Stimulated activated CD4-positive, alpha-beta T cell treated with anti-CD3 and anti-CD28 coated beads, Interleukin-15, amount 100 ng/mL, for 24 hours (primary cell): ENCODE results near the gene CIB4.

Experiments used
- DNase-seq: peaks from one replicate; pipeline ENCODE4 v3.0.0-alpha.2; 2020

CIB4 gene

DNA sequence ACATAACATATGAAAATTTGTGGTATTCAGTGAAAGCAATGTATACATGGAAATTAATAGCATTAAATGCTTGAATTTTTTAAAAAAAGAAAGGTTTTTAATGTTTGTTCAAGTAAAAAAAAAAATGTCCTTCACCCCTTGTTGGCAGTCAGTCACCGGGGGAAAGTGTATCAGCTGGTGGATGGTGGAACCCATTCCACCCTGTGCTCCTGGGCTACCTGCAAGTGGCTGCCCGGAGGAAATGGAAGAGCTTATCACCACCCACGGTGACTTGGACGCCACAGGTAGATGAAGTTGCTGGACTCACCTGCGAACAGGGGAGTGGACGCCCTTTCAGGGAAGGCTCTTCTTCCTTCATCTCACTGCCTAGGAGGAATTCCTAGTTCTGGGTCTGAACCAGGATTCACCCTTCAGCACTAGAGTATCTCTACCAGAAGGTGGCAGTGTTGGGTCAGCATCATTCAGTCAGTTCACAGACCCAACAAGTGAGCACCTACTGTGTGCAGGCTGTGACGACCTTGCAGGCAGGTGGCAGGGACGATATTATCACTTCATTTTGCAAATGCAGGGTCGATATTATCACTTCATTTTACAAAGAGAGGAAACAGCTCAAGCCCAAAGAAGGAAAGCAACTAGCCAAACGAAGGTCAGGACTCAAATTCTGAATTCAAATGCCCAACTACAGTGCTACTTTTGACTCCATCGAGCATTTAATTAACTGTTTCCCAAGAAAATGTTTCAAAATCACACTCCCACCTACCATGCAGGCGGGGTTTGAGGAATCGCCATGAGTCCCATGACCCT is 35.8 kb downstream of the CIB4 start:
- DNase-seq = peak; percentile 33

DNA sequence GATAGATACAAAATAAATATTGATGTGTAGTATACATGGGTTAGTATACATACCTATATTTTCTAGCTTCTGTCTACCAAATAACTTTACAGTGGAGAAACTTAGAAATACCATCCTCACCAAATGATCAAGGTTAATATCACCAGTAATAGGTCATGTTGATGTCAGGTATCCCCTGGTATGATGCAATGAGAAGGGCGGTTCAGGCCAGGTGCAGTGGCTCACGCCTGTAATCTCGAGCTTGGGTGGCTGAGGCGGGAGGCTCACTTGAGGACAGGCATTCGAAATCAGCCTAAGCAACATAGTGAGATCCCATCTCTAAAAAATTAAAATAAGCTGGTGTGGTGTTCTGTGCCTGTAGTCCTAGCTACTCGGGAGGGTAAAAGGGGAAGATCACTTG is 38.6 kb downstream of the CIB4 start:
- DNase-seq = no peak

DNA sequence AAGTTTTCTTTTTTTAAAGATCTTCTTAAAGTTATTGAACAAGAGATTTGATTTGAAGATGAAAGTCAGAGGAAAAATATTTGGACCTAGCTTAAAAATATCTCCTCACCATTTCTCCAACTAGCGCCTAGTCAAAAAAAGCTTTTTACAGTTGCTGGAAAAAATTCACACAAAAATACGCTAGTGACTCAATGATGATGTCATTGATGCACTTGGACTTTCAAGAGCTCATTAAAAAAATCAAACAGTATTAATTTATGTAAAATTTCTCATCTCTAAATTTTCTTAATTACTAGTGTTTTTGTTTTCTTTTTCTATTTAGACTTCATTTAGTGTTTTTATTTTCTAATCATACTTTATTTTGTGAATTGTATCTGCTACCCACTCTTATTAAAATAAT is 41.8 kb downstream of the CIB4 start:
- no peak for DNase-seq

DNA sequence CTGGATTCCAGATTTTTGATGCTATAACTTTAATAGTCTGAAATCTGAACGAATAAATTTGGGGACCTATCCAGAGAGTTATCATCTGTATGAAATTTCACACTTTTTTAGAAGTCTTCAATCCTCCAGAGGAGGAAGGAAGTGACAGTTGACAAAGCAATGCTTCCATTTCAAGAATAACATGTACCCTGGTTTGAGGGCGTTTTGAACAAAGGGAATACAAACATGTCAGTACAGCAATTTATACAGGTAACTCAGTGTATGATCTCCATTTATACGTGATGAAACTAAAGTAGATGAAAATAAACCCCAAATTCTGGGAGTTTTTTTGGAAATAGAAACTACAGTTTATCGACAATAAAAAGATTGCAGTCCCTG is 42.2 kb downstream of the CIB4 start:
- DNase-seq = no peak

DNA sequence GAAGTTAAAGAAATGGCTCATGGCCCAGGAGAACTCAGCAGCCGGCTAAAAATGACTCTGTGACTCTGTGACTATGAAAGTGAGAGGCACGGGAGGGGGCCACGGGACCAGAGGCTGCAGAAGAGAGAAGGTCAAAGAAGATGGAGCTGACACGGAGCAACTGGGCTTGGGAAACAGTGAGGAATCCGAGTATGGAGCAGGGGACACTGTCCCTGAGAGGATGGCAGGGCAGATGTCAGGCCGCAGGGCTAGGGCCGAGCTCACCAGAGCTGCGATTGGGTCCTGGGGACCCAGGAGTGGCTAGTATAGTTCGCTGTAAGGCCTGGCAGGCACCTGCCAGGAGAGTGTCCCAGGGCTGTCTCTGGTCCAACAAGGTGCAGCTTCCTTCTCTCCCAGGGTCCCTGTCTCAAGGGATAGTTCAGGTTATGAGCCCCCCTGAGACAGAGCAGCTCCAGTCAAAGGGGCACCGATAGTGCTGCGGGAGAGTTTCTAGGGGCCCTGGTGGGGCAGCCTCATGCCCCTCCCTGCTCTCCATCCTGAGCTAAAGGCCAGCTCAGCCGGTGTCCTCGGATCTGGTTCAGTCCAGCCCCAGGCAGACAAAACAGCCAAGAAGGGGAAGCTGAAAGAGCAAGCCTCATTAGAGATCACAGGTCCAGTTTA is 42.7 kb downstream of the CIB4 start:
- no peak for DNase-seq

DNA sequence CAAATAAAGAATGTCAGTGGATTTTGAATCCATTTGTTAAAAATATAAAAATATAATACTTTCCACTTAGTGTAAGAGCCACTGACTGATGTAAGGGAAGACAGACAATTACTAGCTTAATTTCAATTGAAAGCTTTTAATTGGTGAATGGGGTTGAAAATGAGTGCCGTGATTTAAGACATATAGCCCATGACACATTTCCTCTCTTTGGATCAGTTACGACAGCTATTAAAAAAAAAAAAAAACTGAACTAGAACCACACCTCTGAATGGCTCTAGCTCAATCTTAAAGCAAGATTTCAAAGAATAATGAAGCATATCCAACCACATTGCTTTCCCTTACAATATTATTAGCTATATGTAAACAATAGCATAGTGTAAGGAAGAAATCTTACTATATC is 44.0 kb downstream of the CIB4 start:
- DNase-seq = no peak

DNA sequence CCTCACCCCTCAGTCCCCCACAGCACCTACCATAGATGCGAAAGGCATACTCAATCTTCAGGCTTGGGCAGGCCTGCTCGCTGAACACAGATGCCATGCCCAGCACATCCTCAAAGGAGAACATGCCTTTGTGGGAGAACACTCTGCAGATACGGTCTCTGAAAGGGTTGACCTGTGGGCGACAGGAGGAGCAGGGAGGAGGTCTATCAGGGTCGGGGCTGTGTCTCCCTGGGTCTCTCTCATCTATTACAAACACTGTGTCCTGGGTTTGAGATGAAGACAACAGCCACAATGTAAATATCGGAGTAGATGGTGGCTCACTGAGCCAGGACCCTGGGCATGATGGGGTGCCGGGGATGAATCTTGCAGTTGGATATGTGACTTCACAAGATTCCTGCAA is 46.0 kb downstream of the CIB4 start:
- no peak for DNase-seq

DNA sequence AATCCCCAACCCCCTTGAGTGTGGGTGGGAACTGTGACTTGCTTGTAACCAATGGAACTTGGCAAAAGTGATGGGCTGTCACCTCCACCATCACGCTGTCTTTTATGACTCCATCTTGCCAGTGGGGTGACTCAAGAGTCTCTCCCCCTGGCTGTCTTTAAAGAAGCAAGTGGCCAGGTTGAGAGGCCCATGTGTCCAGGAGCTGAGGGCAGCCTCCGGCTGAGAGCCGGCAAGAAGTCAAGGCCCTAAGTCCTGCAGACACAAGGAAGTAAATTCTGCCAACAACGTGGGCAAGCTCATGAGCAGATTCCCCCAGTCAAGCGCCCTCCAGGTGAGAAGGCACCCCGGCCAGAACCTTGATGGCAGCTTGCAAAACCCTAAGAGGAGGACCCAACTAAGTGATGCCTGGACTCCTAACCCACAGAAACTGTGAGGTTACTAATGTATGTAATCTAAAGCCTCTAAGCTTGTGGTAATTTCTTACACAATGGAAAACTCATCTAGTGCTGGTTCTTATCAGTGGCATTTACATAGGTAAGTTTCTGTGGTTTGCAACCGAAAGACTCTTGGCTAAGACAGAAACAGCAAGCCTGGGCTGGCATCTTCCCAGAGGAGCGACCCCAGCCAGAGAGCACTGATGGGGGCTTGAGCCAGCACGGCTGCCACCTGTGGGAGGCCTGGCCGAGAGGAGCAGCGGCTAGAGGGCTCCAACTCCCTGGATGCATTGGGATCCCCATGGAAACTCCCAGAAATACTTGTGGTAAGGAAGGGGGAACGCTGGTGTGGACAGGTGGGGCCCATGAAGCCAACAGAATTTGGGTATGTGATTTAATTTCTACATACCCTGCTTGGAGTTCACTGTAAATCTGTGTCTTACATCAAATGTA is 49.3 kb downstream of the CIB4 start:
- peak; percentile 20 for DNase-seq

DNA sequence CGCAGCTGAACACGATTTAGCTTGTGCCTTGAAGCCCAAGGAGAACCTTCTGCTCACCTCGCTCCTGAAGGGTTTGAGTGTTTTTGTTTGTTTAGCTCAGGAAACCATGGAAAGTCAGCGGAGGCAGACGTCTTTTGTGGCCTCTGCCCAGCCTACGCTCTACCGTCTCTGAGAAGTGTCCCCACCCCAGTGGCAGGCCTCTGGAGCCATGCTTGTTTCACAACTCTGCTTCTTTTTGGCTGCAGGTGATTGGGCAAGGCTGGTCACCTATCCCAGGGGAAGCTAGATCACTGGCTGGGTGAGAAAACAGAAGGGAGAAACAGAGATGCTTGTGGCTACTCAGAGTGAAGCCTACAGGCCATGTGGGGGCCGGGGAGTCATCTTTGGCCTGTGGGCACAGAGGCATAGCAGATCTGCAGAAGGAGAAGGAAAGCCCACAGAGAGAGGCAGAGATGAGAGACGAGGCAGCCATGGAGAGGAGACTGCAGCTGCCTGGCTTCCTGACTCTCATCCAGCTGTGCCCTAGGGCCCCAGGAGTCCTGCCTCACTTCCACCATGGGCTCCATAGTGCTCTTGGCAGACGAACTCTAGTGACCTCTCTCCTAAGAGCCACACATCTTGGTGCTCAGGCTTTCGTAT is 50.1 kb downstream of the CIB4 start:
- no peak for DNase-seq

DNA sequence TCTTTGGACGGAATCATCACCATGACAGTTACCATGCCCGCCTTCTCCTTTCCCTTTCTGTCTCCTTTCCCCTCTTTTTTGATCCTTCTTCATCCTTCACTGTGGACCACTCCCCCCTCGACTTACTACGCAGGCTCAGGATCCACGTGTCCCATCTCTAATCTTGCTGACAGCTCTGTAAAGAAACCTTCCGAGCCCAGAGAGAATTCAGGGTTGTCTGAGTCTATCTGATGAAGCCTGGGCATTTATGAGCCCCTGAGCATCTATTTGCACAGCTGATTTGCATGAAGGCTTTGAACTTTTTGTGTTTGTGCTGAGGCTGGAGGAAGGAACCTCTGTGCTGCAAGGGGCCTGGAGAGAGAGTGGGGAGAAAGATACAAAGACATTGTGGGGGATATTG is 50.7 kb downstream of the CIB4 start:
- no peak for DNase-seq

DNA sequence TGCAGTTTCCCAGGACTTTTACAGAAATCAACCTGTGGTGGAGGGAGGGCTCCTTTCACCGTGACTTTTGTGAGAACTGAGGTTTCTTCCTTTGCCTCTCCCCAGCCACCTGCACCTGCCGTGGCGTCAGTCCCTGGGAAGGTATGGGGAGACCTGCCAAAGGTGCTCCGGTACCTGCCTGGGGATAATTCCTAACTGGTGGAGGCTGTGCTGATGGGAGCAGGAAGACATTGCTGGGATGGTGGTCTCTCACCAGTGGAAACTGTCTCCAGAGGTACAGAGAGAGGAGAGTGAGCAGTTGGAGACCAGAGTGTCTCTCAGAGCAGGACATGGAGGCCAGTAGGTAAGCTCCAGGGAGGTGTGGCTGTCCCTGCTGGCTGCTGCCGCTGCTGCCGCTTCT is 52.6 kb downstream of the CIB4 start:
- DNase-seq = no peak

DNA sequence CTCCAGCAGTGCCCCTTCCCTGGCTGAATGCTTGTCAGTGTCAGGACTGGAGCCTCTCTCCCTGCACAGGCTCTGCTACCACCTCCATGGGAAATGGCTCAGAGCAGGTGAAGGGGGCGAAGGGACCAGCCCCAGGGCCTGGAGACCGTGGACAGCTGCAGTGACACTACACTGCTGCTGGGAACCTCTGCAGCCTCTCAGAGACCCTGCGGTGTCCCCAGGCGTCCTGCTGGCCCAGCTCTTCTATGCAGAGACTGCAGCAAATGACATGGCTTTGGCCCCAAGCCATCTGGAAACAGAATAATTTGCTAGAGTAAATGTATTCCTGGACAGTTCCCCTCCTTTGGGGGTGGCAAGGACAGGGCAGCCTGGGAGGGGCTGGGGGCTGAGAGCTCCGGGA is 53.2 kb downstream of the CIB4 start:
- no peak for DNase-seq

DNA sequence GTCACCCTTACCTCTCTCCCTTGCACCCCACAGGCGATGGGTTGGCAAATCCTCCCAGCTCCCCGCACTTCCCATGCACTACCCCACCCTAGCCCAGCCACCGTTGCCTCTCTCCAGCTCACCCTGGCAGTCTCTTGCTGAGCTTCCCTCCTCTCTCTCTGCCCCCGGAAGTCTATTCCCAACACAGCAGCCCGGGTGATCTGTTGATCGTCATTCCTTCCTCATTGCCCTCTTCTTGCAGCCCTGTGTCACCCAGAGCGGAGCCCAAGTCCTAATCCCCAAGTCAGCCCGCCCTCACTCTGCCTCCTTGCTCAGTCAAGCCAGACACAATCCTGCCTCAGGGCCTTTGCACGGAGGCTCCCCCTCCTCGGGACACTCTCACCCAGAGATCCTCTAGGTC is 55.2 kb downstream of the CIB4 start:
- no peak for DNase-seq

DNA sequence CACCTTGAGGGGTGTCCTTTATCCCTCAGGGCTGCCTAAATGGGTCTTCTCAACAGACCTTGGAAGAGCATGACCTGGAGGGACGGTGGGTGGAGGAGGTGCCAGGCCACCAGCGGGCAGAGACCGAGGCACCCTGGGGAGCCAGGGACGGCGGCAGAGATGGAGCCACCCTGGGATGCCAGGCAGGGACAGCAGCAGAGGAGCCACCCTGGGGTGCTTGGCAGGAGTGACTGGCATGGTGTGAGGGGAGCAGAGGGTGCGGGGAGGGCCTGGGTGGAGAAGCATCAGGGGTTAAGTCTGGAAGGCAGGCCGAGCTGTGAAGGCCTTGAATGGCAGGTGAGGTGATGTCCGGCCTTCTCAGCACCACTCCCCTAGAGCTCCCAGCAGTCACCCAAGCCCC is 56.1 kb downstream of the CIB4 start:
- no peak for DNase-seq

DNA sequence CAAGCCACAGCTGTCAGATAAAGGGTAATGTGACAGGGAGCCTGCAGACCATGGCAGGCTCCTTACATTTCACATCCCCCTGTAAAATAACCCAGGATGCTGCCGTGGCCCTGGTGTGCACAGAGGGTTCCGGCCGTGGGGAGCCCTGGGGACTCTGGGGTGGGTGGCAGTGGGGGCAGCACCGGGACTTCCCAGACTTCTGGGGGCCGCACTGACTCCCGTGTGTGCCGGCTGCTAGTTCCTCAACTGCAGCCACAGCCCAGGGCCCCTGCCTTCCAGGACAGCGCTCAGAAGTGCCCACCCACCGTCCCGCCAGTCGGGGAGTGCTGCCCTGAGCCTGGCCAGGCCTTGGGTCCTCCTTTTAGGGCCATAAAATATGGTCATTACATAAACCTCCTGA is 56.5 kb downstream of the CIB4 start:
- DNase-seq = no peak

DNA sequence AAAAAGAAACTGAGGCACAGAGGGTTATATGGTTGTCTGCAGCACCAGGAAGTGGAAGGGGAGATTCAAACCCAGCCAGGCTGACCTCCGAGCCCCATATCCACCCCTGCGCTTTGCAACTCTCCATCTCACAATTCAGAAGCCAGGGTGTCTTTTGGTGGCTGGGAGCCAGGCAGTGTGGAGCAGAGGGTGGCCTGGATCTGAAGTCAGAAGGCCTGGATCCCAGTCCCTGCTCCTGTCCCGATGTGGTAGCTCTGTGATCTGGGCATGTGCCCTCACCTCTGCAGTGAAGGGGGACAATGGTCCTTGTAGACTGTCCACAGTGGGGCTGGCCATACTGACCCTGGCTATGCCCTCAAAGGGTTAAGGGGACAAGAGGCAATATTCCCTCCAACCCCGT is 57.0 kb downstream of the CIB4 start:
- DNase-seq = no peak

DNA sequence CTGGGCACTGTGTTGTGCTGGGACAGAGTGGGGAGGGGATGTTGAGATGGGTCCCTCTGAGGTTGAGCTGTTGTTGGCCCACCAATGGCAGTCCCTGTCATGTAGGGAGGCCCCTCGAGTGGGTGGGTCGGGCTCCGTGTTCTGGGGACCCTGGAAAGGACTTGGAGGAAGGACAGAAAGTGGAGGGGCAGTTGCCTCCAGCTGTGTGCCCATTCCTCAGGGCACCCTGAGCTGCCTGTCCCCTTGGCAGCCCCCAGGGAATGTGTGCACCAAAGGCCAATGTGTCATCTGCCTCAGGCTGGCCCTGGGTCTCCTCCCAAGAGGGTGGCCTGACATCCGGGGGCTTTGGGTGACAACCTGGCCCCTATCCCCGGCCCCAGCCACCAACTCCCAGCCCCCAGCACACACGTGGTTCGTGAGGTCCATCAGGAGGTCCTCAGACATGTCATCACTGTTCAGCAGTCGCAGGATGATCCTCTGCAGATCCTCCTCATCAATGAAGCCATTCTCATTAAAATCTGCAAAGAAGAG is 57.7 kb downstream of the CIB4 start:
- DNase-seq = no peak

DNA sequence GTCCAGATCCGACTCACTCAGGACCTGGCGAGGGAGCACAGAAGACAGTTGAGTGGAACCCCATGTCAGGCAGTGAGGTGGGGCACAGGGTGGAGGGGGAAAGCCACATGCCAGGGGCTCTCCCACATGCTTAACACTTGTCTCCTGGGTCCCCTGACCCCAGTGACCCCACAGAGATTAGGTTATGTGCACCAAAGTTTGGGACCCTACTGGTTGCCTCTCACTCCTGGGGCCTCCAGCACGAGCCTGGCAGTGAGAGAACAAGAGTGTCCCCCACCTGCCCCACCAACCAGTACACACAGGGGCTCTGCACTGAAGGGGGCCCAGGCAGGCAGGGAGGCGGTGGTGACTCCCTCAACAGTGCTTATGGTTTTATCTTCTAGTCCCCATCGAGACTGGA is 58.3 kb downstream of the CIB4 start:
- DNase-seq = no peak

DNA sequence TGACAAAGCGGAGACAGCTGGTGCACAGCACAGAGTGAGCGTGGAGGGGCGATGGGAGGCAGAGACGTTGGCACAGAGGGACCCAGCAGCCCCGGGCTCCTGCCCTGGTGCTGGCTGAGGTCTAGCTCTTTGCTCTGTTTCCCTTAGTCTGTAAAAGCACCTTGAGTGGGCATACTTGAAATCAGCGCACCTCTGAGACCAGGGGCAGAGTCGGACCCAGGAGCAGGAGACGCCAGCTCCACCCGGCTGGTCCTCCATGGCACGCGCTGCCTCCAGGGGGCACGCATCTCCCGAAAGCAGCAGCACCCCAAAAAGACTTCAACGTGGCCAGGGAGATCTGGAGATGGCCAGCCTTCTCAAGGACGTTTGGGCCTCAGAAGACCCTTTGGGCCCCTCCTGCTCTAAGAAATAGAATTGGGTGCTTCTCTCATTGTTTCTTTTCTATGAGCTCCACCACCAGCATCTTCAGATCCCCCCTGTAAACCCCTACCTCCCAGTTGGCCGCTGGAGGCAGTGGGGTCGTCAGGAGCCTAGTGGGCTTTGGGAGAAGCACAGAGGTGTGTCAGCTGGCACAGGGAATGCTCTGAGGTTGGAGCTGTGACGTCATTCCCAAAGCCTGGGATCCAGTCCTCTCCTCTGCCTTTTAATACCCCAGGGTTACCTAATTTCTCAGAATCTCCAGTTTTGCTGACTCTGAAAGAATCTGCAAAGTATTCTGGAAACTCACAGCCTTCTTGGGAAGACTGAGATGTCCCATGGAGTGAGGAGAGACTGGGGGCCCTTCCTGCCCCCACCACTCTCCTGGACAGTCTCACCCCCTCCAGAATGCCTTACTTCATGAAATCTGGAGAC is 58.9 kb downstream of the CIB4 start:
- no peak for DNase-seq

DNA sequence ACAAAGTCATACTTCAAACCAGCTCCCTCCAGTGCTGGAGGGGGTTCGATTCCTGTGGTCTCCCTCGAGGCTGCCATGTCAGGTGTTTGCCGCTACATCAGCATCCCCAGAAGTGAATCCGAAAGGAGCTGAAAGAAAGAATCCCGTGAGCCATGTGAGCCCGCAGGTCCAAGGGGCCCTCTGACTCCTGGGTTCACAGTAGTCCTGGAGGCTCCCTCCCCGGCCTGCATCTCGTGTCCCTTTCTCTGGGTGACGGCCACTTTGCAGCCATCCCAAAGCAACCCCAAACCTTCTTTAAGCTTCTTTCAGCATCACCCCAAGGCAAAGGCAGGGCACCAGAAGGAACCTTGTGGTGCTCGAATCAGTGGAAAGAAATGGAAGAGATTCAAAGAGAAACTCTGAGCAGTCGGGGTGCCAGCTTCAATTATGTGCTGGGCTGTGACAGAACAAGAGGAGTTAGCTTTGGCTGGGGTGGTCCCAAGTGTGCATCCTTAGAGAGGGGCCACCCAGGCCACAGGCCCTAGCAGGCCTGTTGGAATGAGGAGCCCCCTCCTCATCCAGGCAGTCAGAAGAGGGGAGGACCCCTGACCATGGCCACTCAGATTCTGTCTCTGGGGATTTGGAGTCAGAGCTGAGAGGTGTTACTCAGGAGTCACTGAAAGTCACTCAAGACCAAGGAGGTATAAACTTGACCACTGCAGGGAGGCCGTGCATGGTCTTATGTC is 59.7 kb downstream of the CIB4 start:
- DNase-seq = no peak

DNA sequence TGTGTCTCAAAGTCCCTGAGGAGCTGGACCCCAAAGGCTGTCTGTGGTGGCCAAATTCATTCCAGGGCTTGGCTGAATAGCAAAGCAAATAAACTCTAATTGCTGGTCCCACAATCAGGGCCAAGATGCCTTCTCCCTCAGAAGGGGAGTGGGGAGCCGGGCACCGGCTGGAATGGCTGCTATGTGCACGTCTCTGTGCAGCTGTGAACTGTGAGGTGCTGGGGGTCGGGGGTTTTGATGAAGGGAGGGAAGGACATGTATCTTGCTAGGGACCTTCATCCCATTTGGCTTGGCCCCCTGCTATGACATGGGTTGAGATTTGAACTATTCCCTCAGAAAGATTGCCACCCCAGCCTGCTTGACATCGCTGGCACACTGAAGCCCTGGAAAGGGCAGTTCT is 60.4 kb downstream of the CIB4 start:
- DNase-seq = no peak
